Measurements from ENCODE around the gene RUSF1. TPM values are rescaled to one million over a fixed set of nuclear protein-coding genes. Genes with fewer than 3 reads are reported as not detected.
A peak's percentile ranks its signal among the peaks of the same experiment; 100 is the strongest.
"Not testable (repeated sequence)": the region's sequence is repeated elsewhere in the genome, so short reads cannot be mapped to it uniquely, and the experiment has no call there.

The RUSF1 gene
- total RNA-seq, 1 experiment from 2014 or later: 96.0 TPM

DNA sequence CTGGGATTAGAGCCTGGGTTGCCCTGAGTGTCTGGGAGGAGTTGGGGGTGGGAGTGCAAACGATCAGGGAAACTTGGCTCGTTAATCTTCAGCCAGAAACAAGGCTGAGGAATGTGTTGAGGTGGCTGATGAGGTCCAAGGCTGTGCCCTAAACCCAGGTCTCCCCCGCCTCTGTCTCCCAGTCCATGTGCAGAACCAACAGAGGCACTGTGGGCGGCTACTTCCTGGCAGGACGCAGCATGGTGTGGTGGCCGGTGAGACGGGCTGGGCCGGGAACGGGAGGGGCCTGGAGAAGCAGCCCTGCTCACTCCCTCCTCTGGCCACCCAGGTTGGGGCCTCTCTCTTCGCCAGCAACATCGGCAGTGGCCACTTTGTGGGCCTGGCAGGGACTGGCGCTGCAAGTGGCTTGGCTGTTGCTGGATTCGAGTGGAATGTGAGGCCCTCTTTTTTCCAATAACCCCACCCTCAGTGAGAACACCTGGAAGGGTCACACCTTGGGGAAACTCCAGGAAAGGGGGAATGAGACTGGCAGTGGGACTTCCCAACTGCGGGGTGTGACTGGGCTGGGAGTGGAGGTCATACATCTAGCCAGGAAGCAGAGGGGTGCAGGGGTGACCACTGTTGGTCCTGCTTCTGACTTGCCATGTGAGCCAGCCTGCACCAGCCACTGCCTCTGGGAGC, 23.6 kb downstream of the RUSF1 start:
- peaks cover 17% of the 10 kb centered on the region for H3K4me1 Mint-ChIP-seq (ENCODE audit: low read depth, unreplicated experiment)
- no peaks in the 10 kb centered on the region for H3K27me3 Mint-ChIP-seq (ENCODE audit: unreplicated experiment)
- TF ChIP-seq, protein P1, sequence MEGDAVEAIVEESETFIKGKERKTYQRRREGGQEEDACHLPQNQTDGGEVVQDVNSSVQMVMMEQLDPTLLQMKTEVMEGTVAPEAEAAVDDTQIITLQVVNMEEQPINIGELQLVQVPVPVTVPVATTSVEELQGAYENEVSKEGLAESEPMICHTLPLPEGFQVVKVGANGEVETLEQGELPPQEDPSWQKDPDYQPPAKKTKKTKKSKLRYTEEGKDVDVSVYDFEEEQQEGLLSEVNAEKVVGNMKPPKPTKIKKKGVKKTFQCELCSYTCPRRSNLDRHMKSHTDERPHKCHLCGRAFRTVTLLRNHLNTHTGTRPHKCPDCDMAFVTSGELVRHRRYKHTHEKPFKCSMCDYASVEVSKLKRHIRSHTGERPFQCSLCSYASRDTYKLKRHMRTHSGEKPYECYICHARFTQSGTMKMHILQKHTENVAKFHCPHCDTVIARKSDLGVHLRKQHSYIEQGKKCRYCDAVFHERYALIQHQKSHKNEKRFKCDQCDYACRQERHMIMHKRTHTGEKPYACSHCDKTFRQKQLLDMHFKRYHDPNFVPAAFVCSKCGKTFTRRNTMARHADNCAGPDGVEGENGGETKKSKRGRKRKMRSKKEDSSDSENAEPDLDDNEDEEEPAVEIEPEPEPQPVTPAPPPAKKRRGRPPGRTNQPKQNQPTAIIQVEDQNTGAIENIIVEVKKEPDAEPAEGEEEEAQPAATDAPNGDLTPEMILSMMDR (IDR thresholded peaks at IDR 0.05; ENCODE audit: unreplicated experiment): no peak
- no peaks in the 10 kb centered on the region for H3K9me3 Mint-ChIP-seq (ENCODE audit: low read depth, unreplicated experiment)
- peak; percentile 85 for DNase-seq
- H3K27ac Mint-ChIP-seq (ENCODE audit: unreplicated experiment): peak overlapping the region; percentile 30
- BruUV-seq (replicated peaks): no TSS peak
- peak overlapping the region; percentile 49 for H3K4me3 Mint-ChIP-seq (ENCODE audit: low read depth, unreplicated experiment)
- peaks cover 42% of the 10 kb centered on the region for H3K36me3 Mint-ChIP-seq (ENCODE audit: insufficient read depth, unreplicated experiment)
- CTCF ChIA-PET: interaction anchor here (1.0 kb wide), 1 partner anchor 500 kb away, joined by 3 read pairs; the partner anchor contains the start of gene HSD3B7
- intact Hi-C loops (cut with micrococcal nuclease; ENCODE audit: unreplicated experiment): loop anchor here (5.0 kb wide), 2 partner anchors 32 to 228 kb away; a partner anchor contains a TSS

DNA sequence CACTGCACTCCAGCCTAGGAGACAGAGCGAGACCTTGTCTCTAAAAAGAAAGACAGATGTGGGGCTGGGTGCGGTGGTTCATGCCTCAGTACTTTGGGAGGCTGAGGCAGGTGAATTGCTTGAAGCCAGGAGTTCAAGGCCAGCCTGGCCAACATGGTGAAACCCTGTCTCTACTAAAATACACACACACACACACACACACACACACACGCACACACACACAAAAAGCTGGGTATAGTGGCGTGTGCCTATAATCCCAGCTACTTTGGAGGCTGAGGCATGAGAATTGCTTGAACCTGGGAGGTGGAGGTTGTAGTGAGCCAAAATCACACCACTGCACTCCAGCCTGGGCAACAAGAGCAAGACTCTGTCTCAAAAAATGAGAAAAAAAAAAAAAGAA, 24.1 kb downstream of the RUSF1 start:
- H3K27me3 Mint-ChIP-seq (ENCODE audit: unreplicated experiment); H3K9me3 Mint-ChIP-seq (ENCODE audit: low read depth, unreplicated experiment); DNase-seq; intact Hi-C loops (cut with micrococcal nuclease; ENCODE audit: unreplicated experiment); BruUV-seq (replicated peaks): not testable (repeated sequence)
- Mint-ChIP-seq H3K4me3 (ENCODE audit: low read depth, unreplicated experiment) (peak overlapping the region; percentile 49), H3K27ac (ENCODE audit: unreplicated experiment) (peak overlapping the region; percentile 30), H3K4me1 (ENCODE audit: low read depth, unreplicated experiment) (peaks cover 17% of the 10 kb centered on the region), H3K36me3 (ENCODE audit: insufficient read depth, unreplicated experiment) (peaks cover 36% of the 10 kb centered on the region)
- CTCF ChIA-PET: interaction anchor here (1.0 kb wide), 1 partner anchor 499 kb away, joined by 3 read pairs; the partner anchor contains the start of gene HSD3B7

DNA sequence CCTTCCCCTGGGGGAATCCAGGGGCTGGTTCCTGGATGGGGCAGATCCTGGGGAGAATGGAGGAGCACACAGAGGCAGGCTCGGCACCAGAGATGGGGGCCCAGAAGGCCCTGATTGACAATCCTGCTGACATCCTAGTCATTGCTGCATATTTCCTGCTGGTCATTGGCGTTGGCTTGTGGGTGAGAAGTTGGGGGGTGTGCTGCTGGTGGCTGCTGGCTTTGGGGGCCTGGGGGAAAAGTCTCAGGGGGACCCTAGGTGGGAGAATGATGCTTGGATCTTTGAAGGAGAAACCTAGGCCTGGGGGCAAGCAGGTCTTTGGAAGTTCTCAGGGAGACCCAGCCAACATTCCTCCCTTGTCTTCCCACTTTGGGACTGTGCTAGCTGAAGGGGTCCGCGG, 25.1 kb downstream of the RUSF1 start, which contains the start of gene SLC5A2:
Gene SLC5A2 (plus strand): TSS at position 43 of the 400 bp plus-strand sequence. CDS start 14 bp downstream, at position 57.
- Mint-ChIP-seq H3K4me3 (ENCODE audit: low read depth, unreplicated experiment) (no peak within 1 kb of the TSS), H3K27me3 (ENCODE audit: unreplicated experiment) (no peaks in the 10 kb centered on the region)

DNA sequence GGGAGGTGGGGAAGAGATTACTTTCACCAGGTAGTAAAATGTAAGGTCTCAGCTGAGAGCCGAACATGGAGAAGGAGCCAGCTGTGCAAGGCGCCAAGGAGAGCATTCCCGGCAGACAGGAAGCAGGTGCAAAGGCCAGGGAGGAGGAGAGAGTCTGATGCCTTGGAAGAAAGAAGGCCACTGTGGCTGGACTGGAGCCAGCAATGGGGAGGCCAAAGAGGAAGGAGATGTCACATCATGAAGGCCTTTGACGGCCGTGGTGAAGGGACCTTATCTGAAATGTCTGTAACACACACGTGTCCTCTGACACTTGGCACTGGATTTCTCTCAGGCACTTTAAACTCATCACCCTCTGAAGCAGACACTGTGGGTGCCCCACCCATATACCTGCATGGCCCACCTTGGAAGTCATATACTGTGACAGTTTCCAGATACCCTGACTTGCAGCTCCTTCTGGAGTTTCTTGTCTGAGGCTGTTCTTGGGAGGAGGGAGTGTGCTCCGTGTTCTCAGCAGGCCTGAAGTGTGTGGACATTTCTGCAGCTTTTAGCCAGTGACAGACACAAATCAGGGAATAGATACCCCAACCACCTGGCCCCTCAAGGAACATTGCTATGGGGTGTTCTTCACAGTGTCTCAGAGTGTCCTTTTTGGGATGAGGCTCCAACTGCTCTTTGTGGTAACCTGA, 27.2 kb downstream of the RUSF1 start:
- DNase-seq: no peak
- H3K4me3 Mint-ChIP-seq (ENCODE audit: low read depth, unreplicated experiment): no peak overlapping the region
- H3K9me3 Mint-ChIP-seq (ENCODE audit: low read depth, unreplicated experiment): no peaks in the 10 kb centered on the region
- CTCF ChIA-PET: no interaction called here
- no peak overlapping the region for H3K27ac Mint-ChIP-seq (ENCODE audit: unreplicated experiment)
- peaks cover 35% of the 10 kb centered on the region for H3K4me1 Mint-ChIP-seq (ENCODE audit: low read depth, unreplicated experiment)
- intact Hi-C loops (cut with micrococcal nuclease; ENCODE audit: unreplicated experiment): no loop called here
- no peaks in the 10 kb centered on the region for H3K27me3 Mint-ChIP-seq (ENCODE audit: unreplicated experiment)
- TF ChIP-seq, protein P1 (IDR thresholded peaks at IDR 0.05; ENCODE audit: unreplicated experiment): no peak
- no TSS peak for BruUV-seq (replicated peaks)
- H3K36me3 Mint-ChIP-seq (ENCODE audit: insufficient read depth, unreplicated experiment): peaks cover 35% of the 10 kb centered on the region

More for the DNA sequence above, 25.1 kb downstream of the RUSF1 start, which contains the start of gene SLC5A2:
- BruUV-seq (replicated peaks): no TSS peak
- TF ChIP-seq, protein P1 (IDR thresholded peaks at IDR 0.05; ENCODE audit: unreplicated experiment): no peak
- peaks cover 29% of the 10 kb centered on the region for H3K36me3 Mint-ChIP-seq (ENCODE audit: insufficient read depth, unreplicated experiment)
- no peaks in the 10 kb centered on the region for H3K9me3 Mint-ChIP-seq (ENCODE audit: low read depth, unreplicated experiment)
- peaks cover 22% of the 10 kb centered on the region for H3K4me1 Mint-ChIP-seq (ENCODE audit: low read depth, unreplicated experiment)
- no peak within 1 kb of the TSS for H3K27ac Mint-ChIP-seq (ENCODE audit: unreplicated experiment)
- intact Hi-C loops (cut with micrococcal nuclease; ENCODE audit: unreplicated experiment): no loop called here
- CTCF ChIA-PET: no interaction called here
- no peak for DNase-seq
